Measurements from ENCODE around the gene RASD2.

RASD2 gene

GRCh38 chr22:35516723-35517122 is 23.9 kb upstream of the RASD2 start:
- H3K9ac ChIP-seq (ENCODE audit: insufficient read length) = no peak overlapping the region
- H3K36me3 ChIP-seq (ENCODE audit: insufficient read depth, low read length) = no peaks in the 10 kb centered on the region
- no peak overlapping the region for H3K4me3 ChIP-seq
- H3K9me3 ChIP-seq (ENCODE audit: low read depth, low read length) = no peaks in the 10 kb centered on the region
- no peak for TF ChIP-seq POLR2AphosphoS5 (IDR thresholded peaks at IDR 0.05; ENCODE audit: borderline replicate concordance, low read depth, low read length)
- no peak for TF ChIP-seq EZH2 (IDR thresholded peaks at IDR 0.05)
- no peak for TF ChIP-seq FOXP2 (optimal IDR thresholded peaks at IDR 0.05; ENCODE audit: control extremely low read depth, extremely low read length, insufficient read depth)
- no peak overlapping the region for H3K27ac ChIP-seq
- no peak for DNase-seq (ENCODE audit: low read depth, low spot score)

DNA sequence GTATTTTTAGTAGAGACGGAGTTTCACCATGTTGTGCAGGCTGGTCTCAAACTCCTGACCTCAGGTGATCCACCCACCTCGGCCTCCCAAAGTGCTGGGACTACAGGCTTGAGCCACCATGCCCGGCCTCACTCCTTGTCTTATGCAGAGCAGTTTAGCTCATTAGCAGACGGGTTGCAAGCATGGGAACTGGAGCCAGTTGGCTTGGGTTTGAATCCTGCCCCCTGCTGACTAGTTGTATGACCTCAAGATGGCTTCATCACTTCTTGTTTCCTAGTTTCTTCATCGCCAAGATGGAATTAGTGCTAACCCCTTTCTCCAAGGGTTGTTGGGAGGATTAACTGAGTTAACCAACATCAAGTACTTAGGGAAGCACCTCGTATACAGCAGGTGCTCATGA is 23.4 kb upstream of the RASD2 start:
- TF ChIP-seq EZH2 (IDR thresholded peaks at IDR 0.05) (no peak), FOXP2 (optimal IDR thresholded peaks at IDR 0.05; ENCODE audit: control extremely low read depth, extremely low read length, insufficient read depth) (no peak), POLR2AphosphoS5 (IDR thresholded peaks at IDR 0.05; ENCODE audit: borderline replicate concordance, low read depth, low read length) (no peak)
- Histone ChIP-seq H3K27ac (no peak overlapping the region), H3K36me3 (ENCODE audit: insufficient read depth, low read length) (no peaks in the 10 kb centered on the region), H3K9me3 (ENCODE audit: low read depth, low read length) (no peaks in the 10 kb centered on the region), H3K9ac (ENCODE audit: insufficient read length) (no peak overlapping the region), H3K4me3 (no peak overlapping the region)
- no peak for DNase-seq (ENCODE audit: low read depth, low spot score)

GRCh38 chr22:35517769-35518530 is 22.7 kb upstream of the RASD2 start:
- no peaks in the 10 kb centered on the region for H3K9me3 ChIP-seq (ENCODE audit: low read depth, low read length)
- no peak overlapping the region for H3K27ac ChIP-seq
- TF ChIP-seq FOXP2 (optimal IDR thresholded peaks at IDR 0.05; ENCODE audit: control extremely low read depth, extremely low read length, insufficient read depth) (no peak), POLR2AphosphoS5 (IDR thresholded peaks at IDR 0.05; ENCODE audit: borderline replicate concordance, low read depth, low read length) (no peak), EZH2 (IDR thresholded peaks at IDR 0.05) (no peak)
- no peak overlapping the region for H3K9ac ChIP-seq (ENCODE audit: insufficient read length)
- no peak for DNase-seq (ENCODE audit: low read depth, low spot score)
- no peak overlapping the region for H3K4me3 ChIP-seq
- H3K36me3 ChIP-seq (ENCODE audit: insufficient read depth, low read length) = no peaks in the 10 kb centered on the region

- no peak overlapping the region for H3K4me3 ChIP-seq
- H3K9ac ChIP-seq (ENCODE audit: insufficient read length) = no peak overlapping the region
- no peaks in the 10 kb centered on the region for H3K9me3 ChIP-seq (ENCODE audit: low read depth, low read length)
- no peak for TF ChIP-seq POLR2AphosphoS5 (IDR thresholded peaks at IDR 0.05; ENCODE audit: borderline replicate concordance, low read depth, low read length)
- no peak for TF ChIP-seq EZH2 (IDR thresholded peaks at IDR 0.05)
- no peak for TF ChIP-seq FOXP2 (optimal IDR thresholded peaks at IDR 0.05; ENCODE audit: control extremely low read depth, extremely low read length, insufficient read depth)
- H3K27ac ChIP-seq = no peak overlapping the region
- no peaks in the 10 kb centered on the region for H3K36me3 ChIP-seq (ENCODE audit: insufficient read depth, low read length)
- no peak for DNase-seq (ENCODE audit: low read depth, low spot score)
These were observed 21.8 kb upstream of the RASD2 start for GRCh38 chr22:35518811-35519210.

- H3K9ac ChIP-seq (ENCODE audit: insufficient read length) = no peak overlapping the region
- no peaks in the 10 kb centered on the region for H3K9me3 ChIP-seq (ENCODE audit: low read depth, low read length)
- no peak overlapping the region for H3K4me3 ChIP-seq
- no peak for TF ChIP-seq EZH2 (IDR thresholded peaks at IDR 0.05)
- TF ChIP-seq POLR2AphosphoS5 (IDR thresholded peaks at IDR 0.05; ENCODE audit: borderline replicate concordance, low read depth, low read length) = no peak
- TF ChIP-seq FOXP2 (optimal IDR thresholded peaks at IDR 0.05; ENCODE audit: control extremely low read depth, extremely low read length, insufficient read depth) = no peak
- no peak for DNase-seq (ENCODE audit: low read depth, low spot score)
- no peak overlapping the region for H3K27ac ChIP-seq
- H3K36me3 ChIP-seq (ENCODE audit: insufficient read depth, low read length) = no peaks in the 10 kb centered on the region
These were observed 21.2 kb upstream of the RASD2 start for GRCh38 chr22:35519306-35520000.

GRCh38 chr22:35521358-35522224 is 19.0 kb upstream of the RASD2 start:
- no peak overlapping the region for H3K9ac ChIP-seq (ENCODE audit: insufficient read length)
- no peak for DNase-seq (ENCODE audit: low read depth, low spot score)
- H3K36me3 ChIP-seq (ENCODE audit: insufficient read depth, low read length) = no peaks in the 10 kb centered on the region
- H3K9me3 ChIP-seq (ENCODE audit: low read depth, low read length) = no peaks in the 10 kb centered on the region
- H3K4me3 ChIP-seq = no peak overlapping the region
- no peak overlapping the region for H3K27ac ChIP-seq
- TF ChIP-seq POLR2AphosphoS5 (IDR thresholded peaks at IDR 0.05; ENCODE audit: borderline replicate concordance, low read depth, low read length) (no peak), EZH2 (IDR thresholded peaks at IDR 0.05) (no peak), FOXP2 (optimal IDR thresholded peaks at IDR 0.05; ENCODE audit: control extremely low read depth, extremely low read length, insufficient read depth) (no peak)

GRCh38 chr22:35522225-35523149 is 18.1 kb upstream of the RASD2 start:
- no peaks in the 10 kb centered on the region for H3K9me3 ChIP-seq (ENCODE audit: low read depth, low read length)
- H3K27ac ChIP-seq = no peak overlapping the region
- H3K36me3 ChIP-seq (ENCODE audit: insufficient read depth, low read length) = no peaks in the 10 kb centered on the region
- TF ChIP-seq POLR2AphosphoS5 (IDR thresholded peaks at IDR 0.05; ENCODE audit: borderline replicate concordance, low read depth, low read length) = no peak
- no peak for TF ChIP-seq EZH2 (IDR thresholded peaks at IDR 0.05)
- no peak for TF ChIP-seq FOXP2 (optimal IDR thresholded peaks at IDR 0.05; ENCODE audit: control extremely low read depth, extremely low read length, insufficient read depth)
- DNase-seq (ENCODE audit: low read depth, low spot score) = no peak
- no peak overlapping the region for H3K4me3 ChIP-seq
- H3K9ac ChIP-seq (ENCODE audit: insufficient read length) = no peak overlapping the region

Data from SK-N-MC (cell line).